Astrocyte (in vitro differentiated cells and primary cell): ENCODE data around the gene ATP13A2.

Source experiments
- EZH2 ChIP-seq: IDR thresholded peaks from 2 replicates; pipeline ENCODE4 v1.6.1; 2012; ENCODE audit warnings: mild to moderate bottlenecking, low read length, inconsistent platforms; ENCODE audit not compliant: insufficient read depth
- TF ChIP-seq, protein P1 (sequence below): IDR thresholded peaks from 2 replicates; pipeline ENCODE4 v1.5.1; 2011; ENCODE audit warnings: low read depth, mild to moderate bottlenecking, inconsistent platforms, low read length, moderate library complexity; ENCODE audit not compliant: insufficient read depth

DNA sequence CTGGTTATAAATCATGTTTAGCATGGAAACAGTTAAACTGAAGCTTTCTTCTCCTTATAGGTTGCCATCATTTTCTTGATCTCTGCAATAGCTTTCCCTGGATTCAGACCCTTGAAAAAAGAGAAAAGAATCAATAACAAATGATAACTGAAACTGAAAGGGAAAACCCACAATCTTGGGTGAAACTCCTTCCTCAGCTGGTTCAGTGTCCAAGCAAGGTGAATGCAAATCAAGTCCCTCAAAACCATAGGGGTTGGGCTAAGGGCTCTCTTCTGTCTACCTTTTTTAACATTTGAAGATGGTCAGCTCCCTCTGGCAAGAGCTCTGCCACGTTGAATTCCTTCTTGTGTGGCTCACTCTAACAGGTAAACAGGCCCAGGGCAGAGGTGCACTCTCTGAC, 7.1 kb upstream of the ATP13A2 start:
- TF ChIP-seq, protein P1, sequence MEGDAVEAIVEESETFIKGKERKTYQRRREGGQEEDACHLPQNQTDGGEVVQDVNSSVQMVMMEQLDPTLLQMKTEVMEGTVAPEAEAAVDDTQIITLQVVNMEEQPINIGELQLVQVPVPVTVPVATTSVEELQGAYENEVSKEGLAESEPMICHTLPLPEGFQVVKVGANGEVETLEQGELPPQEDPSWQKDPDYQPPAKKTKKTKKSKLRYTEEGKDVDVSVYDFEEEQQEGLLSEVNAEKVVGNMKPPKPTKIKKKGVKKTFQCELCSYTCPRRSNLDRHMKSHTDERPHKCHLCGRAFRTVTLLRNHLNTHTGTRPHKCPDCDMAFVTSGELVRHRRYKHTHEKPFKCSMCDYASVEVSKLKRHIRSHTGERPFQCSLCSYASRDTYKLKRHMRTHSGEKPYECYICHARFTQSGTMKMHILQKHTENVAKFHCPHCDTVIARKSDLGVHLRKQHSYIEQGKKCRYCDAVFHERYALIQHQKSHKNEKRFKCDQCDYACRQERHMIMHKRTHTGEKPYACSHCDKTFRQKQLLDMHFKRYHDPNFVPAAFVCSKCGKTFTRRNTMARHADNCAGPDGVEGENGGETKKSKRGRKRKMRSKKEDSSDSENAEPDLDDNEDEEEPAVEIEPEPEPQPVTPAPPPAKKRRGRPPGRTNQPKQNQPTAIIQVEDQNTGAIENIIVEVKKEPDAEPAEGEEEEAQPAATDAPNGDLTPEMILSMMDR = no peak
- TF ChIP-seq EZH2 = no peak
